SK-N-SH treated with all-trans-retinoic acid at 6 μM for 48 hours (cell line): Measurements from ENCODE around the gene LCN6.

Experiments used
- PPARA ChIP-seq: fragments of 250-450 bp; sonication (Bioruptor Pico); IDR thresholded peaks from 2 replicates; pipeline ENCODE4 v1.5.0; 2020; ENCODE audit warnings: mild to moderate bottlenecking, borderline replicate concordance
- RARB ChIP-seq: fragments of 250-450 bp; sonication (Bioruptor Pico); IDR thresholded peaks from 2 replicates; pipeline ENCODE4 v1.8.0; 2021; ENCODE audit warnings: mild to moderate bottlenecking, moderate library complexity
- ZC3H10 ChIP-seq: fragments of 250-450 bp; sonication (Bioruptor Pico); IDR thresholded peaks from 2 replicates; pipeline ENCODE4 v1.5.1; 2021; ENCODE audit warnings: mild to moderate bottlenecking, moderate library complexity
- ZFP3 ChIP-seq: fragments of 250-450 bp; sonication (Bioruptor Pico); IDR thresholded peaks from 2 replicates; pipeline ENCODE4 v1.5.0; 2020; ENCODE audit warnings: mild to moderate bottlenecking, moderate library complexity
- ZFP30 ChIP-seq: fragments of 450-650 bp; formaldehyde crosslinking; IDR thresholded peaks from 2 replicates; pipeline ENCODE4 v1.5.0; 2022; ENCODE audit warnings: mild to moderate bottlenecking, moderate library complexity
- TF ChIP-seq, protein P1 (sequence below): fragments of 250-450 bp; sonication (Bioruptor Pico); IDR thresholded peaks from 2 replicates; pipeline ENCODE4 v1.5.1; 2020; ENCODE audit warnings: low read depth, mild to moderate bottlenecking, moderate library complexity
- TF ChIP-seq, protein P2 (sequence below): fragments of 250-450 bp; sonication (Bioruptor Pico); IDR thresholded peaks from 2 replicates; pipeline ENCODE4 v1.8.0; 2020; ENCODE audit warnings: mild to moderate bottlenecking, moderate library complexity, borderline replicate concordance

DNA sequence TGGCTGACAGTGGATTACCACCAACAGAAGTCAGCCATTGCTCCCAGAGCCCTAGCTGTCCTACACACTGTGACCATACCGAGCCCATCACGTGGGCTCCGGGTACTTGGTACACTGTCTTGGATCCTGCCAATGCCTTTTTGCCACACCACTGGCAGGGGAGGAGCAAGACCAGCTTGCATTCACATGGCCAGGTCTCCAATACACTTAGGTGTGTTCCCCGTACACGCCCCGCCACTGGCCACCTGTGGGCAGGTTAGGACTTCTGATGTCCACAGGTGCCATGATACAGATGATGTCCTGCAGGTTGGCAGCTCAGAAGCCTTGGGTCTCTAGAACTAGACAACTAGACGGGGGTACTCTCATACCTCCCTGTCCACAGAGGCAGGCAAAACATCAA is 41.3 kb downstream of the LCN6 start:
- TF ChIP-seq, protein P1, sequence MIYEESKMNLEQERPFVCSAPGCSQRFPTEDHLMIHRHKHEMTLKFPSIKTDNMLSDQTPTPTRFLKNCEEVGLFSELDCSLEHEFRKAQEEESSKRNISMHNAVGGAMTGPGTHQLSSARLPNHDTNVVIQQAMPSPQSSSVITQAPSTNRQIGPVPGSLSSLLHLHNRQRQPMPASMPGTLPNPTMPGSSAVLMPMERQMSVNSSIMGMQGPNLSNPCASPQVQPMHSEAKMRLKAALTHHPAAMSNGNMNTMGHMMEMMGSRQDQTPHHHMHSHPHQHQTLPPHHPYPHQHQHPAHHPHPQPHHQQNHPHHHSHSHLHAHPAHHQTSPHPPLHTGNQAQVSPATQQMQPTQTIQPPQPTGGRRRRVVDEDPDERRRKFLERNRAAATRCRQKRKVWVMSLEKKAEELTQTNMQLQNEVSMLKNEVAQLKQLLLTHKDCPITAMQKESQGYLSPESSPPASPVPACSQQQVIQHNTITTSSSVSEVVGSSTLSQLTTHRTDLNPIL = no peak
- no peak for TF ChIP-seq RARB (CRISPR knock-in tag)
- no peak for TF ChIP-seq PPARA (CRISPR knock-in tag)
- no peak for TF ChIP-seq ZFP30 (CRISPR knock-in tag)
- no peak for TF ChIP-seq ZFP3 (CRISPR knock-in tag)
- no peak for TF ChIP-seq ZC3H10 (CRISPR knock-in tag)
- TF ChIP-seq, protein P2, sequence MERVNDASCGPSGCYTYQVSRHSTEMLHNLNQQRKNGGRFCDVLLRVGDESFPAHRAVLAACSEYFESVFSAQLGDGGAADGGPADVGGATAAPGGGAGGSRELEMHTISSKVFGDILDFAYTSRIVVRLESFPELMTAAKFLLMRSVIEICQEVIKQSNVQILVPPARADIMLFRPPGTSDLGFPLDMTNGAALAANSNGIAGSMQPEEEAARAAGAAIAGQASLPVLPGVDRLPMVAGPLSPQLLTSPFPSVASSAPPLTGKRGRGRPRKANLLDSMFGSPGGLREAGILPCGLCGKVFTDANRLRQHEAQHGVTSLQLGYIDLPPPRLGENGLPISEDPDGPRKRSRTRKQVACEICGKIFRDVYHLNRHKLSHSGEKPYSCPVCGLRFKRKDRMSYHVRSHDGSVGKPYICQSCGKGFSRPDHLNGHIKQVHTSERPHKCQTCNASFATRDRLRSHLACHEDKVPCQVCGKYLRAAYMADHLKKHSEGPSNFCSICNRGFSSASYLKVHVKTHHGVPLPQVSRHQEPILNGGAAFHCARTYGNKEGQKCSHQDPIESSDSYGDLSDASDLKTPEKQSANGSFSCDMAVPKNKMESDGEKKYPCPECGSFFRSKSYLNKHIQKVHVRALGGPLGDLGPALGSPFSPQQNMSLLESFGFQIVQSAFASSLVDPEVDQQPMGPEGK (CRISPR knock-in tag) = no peak
